HepG2 (cell line): Measurements from ENCODE around the gene ADCY7. TPM values are rescaled to one million over a fixed set of nuclear protein-coding genes. Genes with fewer than 3 reads are reported as not detected.

Source experiments
- AHDC1 ChIP-seq: sonication (generic); formaldehyde crosslinking; IDR thresholded peaks from 2 replicates; pipeline ENCODE4 v1.5.1; 2020; ENCODE audit warnings: mild to moderate bottlenecking, missing genetic modification reagents, borderline replicate concordance
- KLF15 ChIP-seq: sonication (generic); formaldehyde crosslinking; IDR thresholded peaks from 2 replicates; pipeline ENCODE4 v1.8.1; 2023; ENCODE audit warnings: borderline replicate concordance, mild to moderate bottlenecking, inconsistent platforms, missing genetic modification reagents, mixed read lengths
- LBX2 ChIP-seq: sonication (generic); formaldehyde crosslinking; IDR thresholded peaks from 2 replicates; pipeline ENCODE4 v1.5.0; 2020; ENCODE audit warnings: missing genetic modification reagents, mild to moderate bottlenecking, borderline replicate concordance
- MAFK ChIP-seq, 2 experiments: IDR thresholded peaks in 1 of 2; conservative IDR thresholded peaks in 1 of 2; 2 replicates each; pipeline ENCODE4 v1.6.1; 2011; ENCODE audit warnings: improper control_type of control experiment in 2 of 2, low read length in 2 of 2
- MZF1 ChIP-seq: sonication (generic); formaldehyde crosslinking; IDR thresholded peaks from 2 replicates; pipeline ENCODE4 v1.8.1; 2023; ENCODE audit warnings: mild to moderate bottlenecking, missing genetic modification reagents, borderline replicate concordance
- NCOR1 ChIP-seq: fragments of 200-600 bp; sonication (generic); IDR thresholded peaks from 2 replicates; pipeline ENCODE4 v1.7.0; 2017; ENCODE audit warnings: antibody characterized with exemption, low read length, borderline replicate concordance
- PAF1 ChIP-seq: IDR thresholded peaks from 2 replicates; pipeline ENCODE4 v1.6.1; 2016; ENCODE audit warnings: missing genetic modification reagents, missing compliant biosample characterization
- SMAD9 ChIP-seq: sonication (generic); formaldehyde crosslinking; IDR thresholded peaks from 2 replicates; pipeline ENCODE4 v1.5.1; 2020; ENCODE audit warnings: mild to moderate bottlenecking, missing genetic modification reagents
- SMYD3 ChIP-seq: sonication (generic); formaldehyde crosslinking; IDR thresholded peaks from 2 replicates; pipeline ENCODE4 v1.8.1; 2023; ENCODE audit warnings: mild to moderate bottlenecking, missing genetic modification reagents
- SYNCRIP ChIP-seq: fragments of 200-400 bp; formaldehyde crosslinking; IDR thresholded peaks from 2 replicates; pipeline ENCODE4 v1.6.1; 2018; ENCODE audit warnings: mild to moderate bottlenecking, low read depth, low read length; ENCODE audit not compliant: insufficient read depth
- TEF ChIP-seq: sonication (generic); formaldehyde crosslinking; IDR thresholded peaks from 2 replicates; pipeline ENCODE4 v1.5.0; 2020; ENCODE audit warnings: missing genetic modification reagents
- YEATS4 ChIP-seq: sonication (generic); formaldehyde crosslinking; IDR thresholded peaks from 2 replicates; pipeline ENCODE4 v1.4.0; 2020; ENCODE audit warnings: missing genetic modification reagents, borderline replicate concordance
- ZKSCAN1 ChIP-seq: fragments of 150-350 bp; IDR thresholded peaks from 2 replicates; pipeline ENCODE4 v1.6.1; 2014; ENCODE audit warnings: low read length
- ZNF292 ChIP-seq: sonication (generic); formaldehyde crosslinking; IDR thresholded peaks from 2 replicates; pipeline ENCODE4 v1.8.1; 2022; ENCODE audit warnings: mild to moderate bottlenecking, low read depth, missing genetic modification reagents, borderline replicate concordance
- ZNF329 ChIP-seq: sonication (generic); formaldehyde crosslinking; IDR thresholded peaks from 2 replicates; pipeline ENCODE4 v1.9.0; 2021; ENCODE audit warnings: low read depth, mild to moderate bottlenecking, missing genetic modification reagents
- ZNF331 ChIP-seq: sonication (generic); formaldehyde crosslinking; IDR thresholded peaks from 2 replicates; pipeline ENCODE4 v1.4.0; 2020; ENCODE audit warnings: missing genetic modification reagents
- ZNF552 ChIP-seq: sonication (generic); formaldehyde crosslinking; IDR thresholded peaks from 2 replicates; pipeline ENCODE4 v1.9.0; 2022; ENCODE audit warnings: missing genetic modification reagents, mild to moderate bottlenecking, borderline replicate concordance
- ZSCAN21 ChIP-seq: sonication (generic); formaldehyde crosslinking; IDR thresholded peaks from 2 replicates; pipeline ENCODE4 v1.8.0; 2022; ENCODE audit warnings: mild to moderate bottlenecking, missing genetic modification reagents, moderate library complexity, borderline replicate concordance
- ZXDC ChIP-seq: sonication (generic); formaldehyde crosslinking; IDR thresholded peaks from 2 replicates; pipeline ENCODE4 v1.5.0; 2020; ENCODE audit warnings: mild to moderate bottlenecking, missing genetic modification reagents
- polyA plus RNA-seq, 8 experiments: library from polyadenylated mRNA; depleted of rRNA in 3 of 8; stranded (reverse) in 7 of 8; unstranded in 1 of 8; fragments of >200 nt; fragmentation: Illumina TruSeq in 4 of 8; extraction: Trizol in 4 of 8; gene quantifications; 2 replicates each; pipeline versions ENCODE4 v1.2.1 to v1.2.3, GENCODE V29; 2011 to 2016; ENCODE audit warnings: low read depth in 4 of 8, missing spikeins in 1 of 8, mixed read lengths in 1 of 8; ENCODE audit not compliant: insufficient read depth in 1 of 8
- total RNA-seq, 5 experiments: library from RNA; depleted of rRNA; stranded (reverse); fragments of >200 nt; fragmentation: Illumina TruSeq; extraction: Trizol; gene quantifications; 2 replicates each; pipeline ENCODE4 v1.2.3, GENCODE V29; 2016; ENCODE audit warnings: low read depth in 1 of 5

Gene ADCY7
- total and polyA plus RNA-seq, 2 of the 13 experiments (the other 11 are each of a cell fraction or from before 2014, with no cell fraction given) = 2.2 to 4.3 TPM

GRCh38 chr16:50310308-50311133 lies 44.2 kb downstream of the ADCY7 start (continued):
- no peak for TF ChIP-seq ZXDC
- no peak for TF ChIP-seq ZNF292 (CRISPR knock-in tag)
- no peak for TF ChIP-seq ZNF552 (CRISPR knock-in tag)
- TF ChIP-seq SMYD3 (CRISPR knock-in tag) = no peak
- TF ChIP-seq KLF15 = no peak
- TF ChIP-seq MAFK (conservative IDR thresholded peaks at IDR 0.05 in 1 of 2, IDR thresholded peaks at IDR 0.05 in 1 of 2; ENCODE audit: low read length in 2 of 2) = no peak
- TF ChIP-seq ZSCAN21 (CRISPR knock-in tag) = no peak
- TF ChIP-seq ZKSCAN1 = no peak
- TF ChIP-seq AHDC1 (CRISPR knock-in tag) = no peak
- no peak for TF ChIP-seq LBX2 (CRISPR knock-in tag)
- TF ChIP-seq MZF1 (CRISPR knock-in tag) = no peak
- no peak for TF ChIP-seq YEATS4
- no peak for TF ChIP-seq SYNCRIP
- no peak for TF ChIP-seq ZNF331 (CRISPR knock-in tag)
- 0 out of 2 replicates have a peak, but pooled peaks have one; percentile 2 for TF ChIP-seq NCOR1
- TF ChIP-seq ZNF329 (CRISPR knock-in tag) = peak; percentile 13; the same call in 1 of the 2 replicates
- TF ChIP-seq PAF1 = 0 out of 2 replicates have a peak, but pooled peaks have one; percentile 57
- TF ChIP-seq TEF = no peak
- no peak for TF ChIP-seq SMAD9 (CRISPR knock-in tag)
